HTR-8/SVneo (cell line): ENCODE results near the gene TP63.
"Not testable (repeated sequence)": the region's sequence is repeated elsewhere in the genome, so short reads cannot be mapped to it uniquely, and the experiment has no call there.

Experiments used
- DNase-seq: peaks from one replicate; pipeline ENCODE4 v3.0.0; 2011; ENCODE audit warnings: low spot score, mixed read lengths; ENCODE audit not compliant: insufficient read length
- FAIRE-seq: peaks from 2 replicates; lab custom pipeline; 2011; peaks lifted over from hg19 to GRCh38; lab: Jason Lieb, UNC

Gene TP63

GRCh38 chr3:189624130-189624529 is 7.1 kb upstream of the TP63 start:
- FAIRE-seq (no peak), DNase-seq (no peak)

- FAIRE-seq (no peak), DNase-seq (no peak)
Measured at GRCh38 chr3:189625071-189625470, 6.1 kb upstream of the TP63 start.

- DNase-seq (no peak), FAIRE-seq (no peak)
Measured at GRCh38 chr3:189625572-189625971, 5.6 kb upstream of the TP63 start.

GRCh38 chr3:189626286-189626685 is 4.9 kb upstream of the TP63 start:
- DNase-seq (no peak), FAIRE-seq (no peak)

GRCh38 chr3:189629803-189630455 is 1.3 kb upstream of the TP63 start:
- FAIRE-seq = no peak

GRCh38 chr3:189630767-189631372 is 319 bp upstream of the TP63 start:
- no peak for FAIRE-seq
- no peak for DNase-seq

More at GRCh38 chr3:189629803-189630455, 1.3 kb upstream of the TP63 start:
- no peak for DNase-seq

GRCh38 chr3:189631409-189631808 is 220 bp downstream of the TP63 start:
- FAIRE-seq (no peak), DNase-seq (no peak)

- FAIRE-seq = no peak
- DNase-seq = no peak
Measured at GRCh38 chr3:189632242-189632641, 1.1 kb downstream of the TP63 start.

GRCh38 chr3:189635339-189635738 is 4.2 kb downstream of the TP63 start:
- FAIRE-seq = no peak
- DNase-seq = no peak

GRCh38 chr3:189636048-189636447 is 4.9 kb downstream of the TP63 start:
- no peak for FAIRE-seq

GRCh38 chr3:189637750-189638149 is 6.6 kb downstream of the TP63 start:
- FAIRE-seq (no peak), DNase-seq (no peak)

More at GRCh38 chr3:189636048-189636447, 4.9 kb downstream of the TP63 start:
- no peak for DNase-seq

- FAIRE-seq = no peak
- DNase-seq = no peak
Measured at GRCh38 chr3:189638276-189639031, 7.3 kb downstream of the TP63 start.

- no peak for DNase-seq
- no peak for FAIRE-seq
Measured at GRCh38 chr3:189641776-189642175, 10.6 kb downstream of the TP63 start.

- FAIRE-seq = no peak
- DNase-seq = no peak
Measured at GRCh38 chr3:189646853-189647542, 15.8 kb downstream of the TP63 start.

GRCh38 chr3:189652042-189652441 is 20.9 kb downstream of the TP63 start:
- DNase-seq = no peak
- FAIRE-seq = no peak

GRCh38 chr3:189655617-189656016 is 24.4 kb downstream of the TP63 start:
- DNase-seq (no peak), FAIRE-seq (no peak)

GRCh38 chr3:189659571-189659970 is 28.4 kb downstream of the TP63 start:
- no peak for DNase-seq
- no peak for FAIRE-seq

GRCh38 chr3:189664311-189664710 is 33.1 kb downstream of the TP63 start:
- DNase-seq (peak; percentile 56), FAIRE-seq (no peak)

- DNase-seq, FAIRE-seq: not testable (repeated sequence)
Measured at GRCh38 chr3:189672346-189672745, 41.2 kb downstream of the TP63 start.

GRCh38 chr3:189673535-189673934 is 42.3 kb downstream of the TP63 start:
- DNase-seq = no peak
- FAIRE-seq = no peak
